Upper lobe of left lung (tissue), 4 donors: ENCODE results near the gene FOXP1.

Source experiments
- CTCF ChIP-seq, 6 experiments: fragments of 450-650 bp in 4 of 6; fragments of 200-600 bp in 2 of 6; sonication (generic) in 2 of 6; IDR thresholded peaks; one replicate each; pipeline ENCODE4 v1.5.1; 2016 to 2019; ENCODE audit warnings: antibody characterized with exemption in 6 of 6
- POLR2A ChIP-seq, 4 donors: fragments of 450-650 bp; IDR thresholded peaks; one replicate each; pipeline ENCODE4 v1.5.1; 2016 to 2017; ENCODE audit warnings: antibody characterized with exemption in 4 of 4, mild to moderate bottlenecking in 2 of 4

- TF ChIP-seq POLR2A (IDR thresholded peaks at IDR 0.05) (no peak), CTCF (IDR thresholded peaks at IDR 0.05) (no peak)
Measured at GRCh38 chr3:71227270-71227661, 356.3 kb downstream of the FOXP1 start.
